ENCODE data around the gene INTU.

Gene INTU

DNA sequence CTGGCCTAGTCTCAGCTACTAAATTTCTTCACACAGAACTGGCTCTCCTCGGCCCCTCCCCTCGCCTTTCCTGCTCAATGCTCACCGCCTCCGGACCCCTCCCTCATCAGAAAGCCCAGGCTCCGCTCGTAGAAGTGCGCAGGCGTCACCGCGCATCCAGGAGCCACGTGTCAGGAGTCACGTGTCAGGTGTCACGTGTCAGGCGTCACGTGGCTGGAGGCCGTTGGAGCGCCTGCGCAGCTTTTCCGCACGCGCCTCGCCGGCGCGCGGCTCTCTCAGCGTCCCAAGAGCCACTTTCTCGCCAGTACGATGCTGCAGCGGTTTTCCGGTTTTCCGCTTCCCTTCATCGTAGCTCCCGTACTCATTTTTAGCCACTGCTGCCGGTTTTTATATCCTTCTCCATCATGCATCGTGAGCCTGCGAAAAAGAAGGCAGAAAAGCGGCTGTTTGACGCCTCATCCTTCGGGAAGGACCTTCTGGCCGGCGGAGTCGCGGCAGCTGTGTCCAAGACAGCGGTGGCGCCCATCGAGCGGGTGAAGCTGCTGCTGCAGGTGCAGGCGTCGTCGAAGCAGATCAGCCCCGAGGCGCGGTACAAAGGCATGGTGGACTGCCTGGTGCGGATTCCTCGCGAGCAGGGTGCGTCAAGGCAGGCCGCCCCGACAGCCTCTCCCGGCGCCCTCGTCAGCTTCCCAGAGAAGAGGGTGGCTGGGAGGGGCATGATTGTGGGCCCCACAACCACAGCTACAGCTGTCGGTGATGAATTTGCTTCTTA is 97.6 kb downstream of the INTU start, which contains the start of gene SLC25A31:
Gene SLC25A31, plus strand, starts transcription at position 259 of the 772 bp plus-strand sequence. Its CDS starts 146 bp downstream, at position 405.
- TF ChIP-seq SUZ12 (IDR thresholded peaks at IDR 0.05; ENCODE audit: extremely low read depth, insufficient read depth, insufficient read length) = no peak
- Histone ChIP-seq H3K9me3 (ENCODE audit: insufficient read depth, low read length) (no peaks in the 10 kb centered on the region), H3K27me3 (ENCODE audit: insufficient read depth, insufficient read length) (no peaks in the 10 kb centered on the region), H3K4me1 (ENCODE audit: insufficient read depth, insufficient read length) (no peaks in the 10 kb centered on the region), H3K4me3 (ENCODE audit: insufficient read length, low read depth) (no peak within 1 kb of the TSS), H3K36me3 (ENCODE audit: insufficient read depth, insufficient read length, low read length) (no peaks in the 10 kb centered on the region), H3K9ac (ENCODE audit: insufficient read length, low read depth) (no peak within 1 kb of the TSS)
- DNase-seq (ENCODE audit: low read depth, low spot score) = no peak

DNA sequence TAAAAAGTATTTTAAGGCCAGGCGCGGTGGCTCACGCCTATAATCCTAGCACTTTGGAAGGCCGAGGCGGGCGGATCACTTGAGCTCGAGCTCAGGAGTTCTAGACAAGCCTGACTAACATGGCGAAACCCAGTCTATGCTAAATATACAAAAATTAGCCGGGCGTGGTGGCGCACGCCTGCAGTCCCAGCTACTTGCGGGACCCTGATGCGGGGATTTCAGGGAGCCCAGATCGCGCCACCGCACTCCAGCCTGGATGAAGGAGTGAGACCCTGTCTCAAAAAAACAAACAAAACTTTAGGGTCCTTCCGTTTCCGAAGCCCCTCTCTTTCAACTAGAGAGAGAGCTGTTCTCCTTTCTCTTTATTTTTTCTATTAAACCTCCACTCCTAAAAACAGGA is 98.6 kb downstream of the INTU start:
- no peak for DNase-seq (ENCODE audit: low read depth, low spot score)
- Histone ChIP-seq H3K9ac (ENCODE audit: insufficient read length, low read depth) (no peak overlapping the region), H3K4me3 (ENCODE audit: insufficient read length, low read depth) (no peak overlapping the region), H3K9me3 (ENCODE audit: insufficient read depth, low read length) (no peaks in the 10 kb centered on the region), H3K36me3 (ENCODE audit: insufficient read depth, insufficient read length, low read length) (no peaks in the 10 kb centered on the region), H3K27me3 (ENCODE audit: insufficient read depth, insufficient read length) (no peaks in the 10 kb centered on the region), H3K4me1 (ENCODE audit: insufficient read depth, insufficient read length) (no peaks in the 10 kb centered on the region)
- TF ChIP-seq YY1 (IDR thresholded peaks at IDR 0.05; ENCODE audit: insufficient read depth, insufficient read length) (no peak), SUZ12 (IDR thresholded peaks at IDR 0.05; ENCODE audit: extremely low read depth, insufficient read depth, insufficient read length) (no peak), ZNF274 (IDR thresholded peaks at IDR 0.05; ENCODE audit: low read depth, low read length) (no peak)

DNA sequence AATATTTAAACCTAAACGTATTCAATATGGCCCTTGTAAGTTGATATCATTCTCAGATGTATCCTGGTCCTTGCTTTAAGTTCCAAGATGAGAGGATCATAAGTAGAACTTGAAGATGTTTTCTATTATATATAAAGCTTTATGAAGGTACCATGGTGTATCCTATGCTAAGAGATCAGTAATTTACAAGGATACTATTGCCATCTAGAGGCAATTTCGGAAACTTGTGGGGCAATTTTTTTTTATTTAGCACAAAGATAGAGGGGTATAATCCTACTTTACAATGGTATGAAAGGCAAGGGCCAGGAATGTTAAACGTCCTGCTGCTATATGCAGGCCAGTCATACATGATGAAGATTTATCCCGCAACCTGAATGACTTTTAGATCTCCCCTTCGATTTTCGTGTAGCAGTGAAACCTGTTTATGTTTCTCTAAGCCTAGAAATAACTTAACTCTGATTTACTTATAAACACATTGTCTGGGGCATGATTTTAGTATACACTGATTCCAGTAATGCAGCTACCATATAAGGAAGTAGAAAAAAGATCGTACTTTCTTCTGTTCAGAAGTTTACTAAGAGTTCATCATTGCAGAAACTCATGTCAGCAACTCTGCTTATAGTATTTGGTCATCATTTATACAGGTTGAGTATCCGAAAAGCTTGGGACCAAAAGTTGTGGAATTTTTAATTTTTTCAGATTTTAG is 100.0 kb downstream of the INTU start:
- TF ChIP-seq SUZ12 (IDR thresholded peaks at IDR 0.05; ENCODE audit: extremely low read depth, insufficient read depth, insufficient read length) (no peak), ZNF274 (IDR thresholded peaks at IDR 0.05; ENCODE audit: low read depth, low read length) (no peak), YY1 (IDR thresholded peaks at IDR 0.05; ENCODE audit: insufficient read depth, insufficient read length) (no peak)
- DNase-seq (ENCODE audit: low read depth, low spot score) = peak; percentile 3

DNA sequence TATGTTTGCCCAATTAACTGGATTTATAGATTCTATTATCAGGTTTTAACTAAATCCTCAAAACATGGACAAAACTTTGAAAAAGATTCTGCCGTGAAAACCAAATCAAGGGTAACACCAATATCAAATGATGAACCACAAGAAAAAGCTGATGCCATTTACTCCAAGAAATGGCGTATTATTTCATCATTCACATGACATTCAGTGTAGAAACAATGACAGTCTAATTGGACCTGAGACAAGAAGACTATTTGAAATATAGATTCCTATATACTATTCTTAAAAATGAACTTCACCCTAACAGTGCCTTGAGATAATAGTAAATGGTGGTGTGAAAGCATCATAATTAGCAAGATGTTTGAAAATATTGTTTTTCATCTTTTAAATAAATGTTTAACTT is 102.2 kb downstream of the INTU start:
- Histone ChIP-seq H3K9ac (ENCODE audit: insufficient read length, low read depth) (no peak overlapping the region), H3K9me3 (ENCODE audit: insufficient read depth, low read length) (no peaks in the 10 kb centered on the region), H3K4me3 (ENCODE audit: insufficient read length, low read depth) (no peak overlapping the region), H3K36me3 (ENCODE audit: insufficient read depth, insufficient read length, low read length) (no peaks in the 10 kb centered on the region), H3K4me1 (ENCODE audit: insufficient read depth, insufficient read length) (no peaks in the 10 kb centered on the region), H3K27me3 (ENCODE audit: insufficient read depth, insufficient read length) (no peaks in the 10 kb centered on the region)
- no peak for DNase-seq (ENCODE audit: low read depth, low spot score)
- no peak for TF ChIP-seq YY1 (IDR thresholded peaks at IDR 0.05; ENCODE audit: insufficient read depth, insufficient read length)
- TF ChIP-seq ZNF274 (IDR thresholded peaks at IDR 0.05; ENCODE audit: low read depth, low read length) = no peak
- no peak for TF ChIP-seq SUZ12 (IDR thresholded peaks at IDR 0.05; ENCODE audit: extremely low read depth, insufficient read depth, insufficient read length)

More for the DNA sequence above, 100.0 kb downstream of the INTU start:
- Histone ChIP-seq H3K27me3 (ENCODE audit: insufficient read depth, insufficient read length) (no peaks in the 10 kb centered on the region), H3K4me3 (ENCODE audit: insufficient read length, low read depth) (no peak overlapping the region), H3K9ac (ENCODE audit: insufficient read length, low read depth) (no peak overlapping the region), H3K9me3 (ENCODE audit: insufficient read depth, low read length) (no peaks in the 10 kb centered on the region), H3K4me1 (ENCODE audit: insufficient read depth, insufficient read length) (no peaks in the 10 kb centered on the region), H3K36me3 (ENCODE audit: insufficient read depth, insufficient read length, low read length) (no peaks in the 10 kb centered on the region)

DNA sequence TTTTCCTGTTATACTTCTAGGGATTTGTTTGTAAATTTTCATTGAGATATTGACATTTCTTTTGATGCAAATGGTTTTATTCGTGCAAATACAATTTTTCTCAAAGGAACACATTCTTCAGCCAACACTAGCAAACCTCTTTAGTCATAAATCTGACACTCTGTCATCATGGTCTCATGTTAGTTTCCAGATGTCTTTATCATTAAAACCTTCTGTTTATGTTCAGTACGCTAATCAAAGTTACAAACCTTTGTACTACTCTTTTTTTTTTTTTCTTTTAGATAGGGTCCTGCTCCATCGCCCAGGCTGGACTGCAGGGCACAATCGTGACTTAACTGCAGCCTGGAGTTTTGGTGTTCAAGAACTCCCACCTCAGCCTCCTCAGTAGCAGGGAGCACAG is 104.5 kb downstream of the INTU start:
- Histone ChIP-seq H3K27me3 (ENCODE audit: insufficient read depth, insufficient read length) (no peaks in the 10 kb centered on the region), H3K9me3 (ENCODE audit: insufficient read depth, low read length) (peaks cover 16% of the 10 kb centered on the region), H3K4me3 (ENCODE audit: insufficient read length, low read depth) (no peak overlapping the region), H3K4me1 (ENCODE audit: insufficient read depth, insufficient read length) (no peaks in the 10 kb centered on the region), H3K36me3 (ENCODE audit: insufficient read depth, insufficient read length, low read length) (no peaks in the 10 kb centered on the region), H3K9ac (ENCODE audit: insufficient read length, low read depth) (no peak overlapping the region)
- no peak for TF ChIP-seq SUZ12 (IDR thresholded peaks at IDR 0.05; ENCODE audit: extremely low read depth, insufficient read depth, insufficient read length)
- TF ChIP-seq YY1 (IDR thresholded peaks at IDR 0.05; ENCODE audit: insufficient read depth, insufficient read length) = no peak
- no peak for TF ChIP-seq ZNF274 (IDR thresholded peaks at IDR 0.05; ENCODE audit: low read depth, low read length)
- DNase-seq (ENCODE audit: low read depth, low spot score) = no peak

DNA sequence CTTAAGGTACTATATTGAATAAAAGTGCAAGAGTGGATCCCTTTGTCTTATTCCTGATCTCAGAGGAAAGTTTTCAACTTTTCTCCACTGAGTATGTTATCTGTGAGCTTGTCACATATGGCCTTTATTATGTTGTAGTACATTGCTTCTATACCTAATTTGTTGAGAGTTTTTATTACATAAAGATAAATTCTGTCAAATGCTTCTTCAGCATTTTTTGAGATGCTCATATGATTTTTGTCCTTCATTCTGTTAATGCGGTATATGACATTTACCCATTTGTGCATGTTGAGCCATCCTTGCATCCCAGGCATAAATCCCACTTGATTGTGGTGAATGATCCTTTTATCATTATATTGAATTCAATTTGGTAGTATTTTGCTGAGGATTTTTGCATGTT is 108.5 kb downstream of the INTU start:
- Histone ChIP-seq H3K27me3 (ENCODE audit: insufficient read depth, insufficient read length) (no peaks in the 10 kb centered on the region), H3K36me3 (ENCODE audit: insufficient read depth, insufficient read length, low read length) (no peaks in the 10 kb centered on the region), H3K9me3 (ENCODE audit: insufficient read depth, low read length) (peaks cover 16% of the 10 kb centered on the region), H3K4me1 (ENCODE audit: insufficient read depth, insufficient read length) (no peaks in the 10 kb centered on the region), H3K9ac (ENCODE audit: insufficient read length, low read depth) (no peak overlapping the region), H3K4me3 (ENCODE audit: insufficient read length, low read depth) (no peak overlapping the region)
- DNase-seq (ENCODE audit: low read depth, low spot score) = no peak
- TF ChIP-seq YY1 (IDR thresholded peaks at IDR 0.05; ENCODE audit: insufficient read depth, insufficient read length) (no peak), SUZ12 (IDR thresholded peaks at IDR 0.05; ENCODE audit: extremely low read depth, insufficient read depth, insufficient read length) (no peak), ZNF274 (IDR thresholded peaks at IDR 0.05; ENCODE audit: low read depth, low read length) (no peak)

DNA sequence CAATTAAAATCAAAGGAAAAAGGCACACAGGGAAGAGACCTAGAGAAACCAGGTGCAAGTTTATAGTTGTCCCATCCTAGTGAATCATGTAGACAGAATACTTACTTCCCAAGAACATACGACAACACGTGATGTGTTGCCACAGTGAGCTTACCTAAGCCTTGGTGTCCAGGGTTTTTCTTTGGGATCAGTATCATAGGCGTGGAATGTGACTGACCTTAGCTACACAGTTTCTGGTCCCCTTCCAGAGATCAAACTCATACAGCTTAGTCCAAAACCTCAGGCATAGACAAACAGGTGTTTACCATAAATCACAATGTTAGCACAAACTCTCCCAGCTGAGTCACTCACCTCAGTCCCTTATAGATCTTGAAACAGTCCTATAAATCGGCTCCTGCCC is 115.1 kb downstream of the INTU start:
- no peak for DNase-seq (ENCODE audit: low read depth, low spot score)
- Histone ChIP-seq H3K4me3 (ENCODE audit: insufficient read length, low read depth) (no peak overlapping the region), H3K4me1 (ENCODE audit: insufficient read depth, insufficient read length) (no peaks in the 10 kb centered on the region), H3K9me3 (ENCODE audit: insufficient read depth, low read length) (peaks cover 16% of the 10 kb centered on the region; the same call in 1 of the 2 replicates), H3K27me3 (ENCODE audit: insufficient read depth, insufficient read length) (no peaks in the 10 kb centered on the region), H3K9ac (ENCODE audit: insufficient read length, low read depth) (no peak overlapping the region), H3K36me3 (ENCODE audit: insufficient read depth, insufficient read length, low read length) (no peaks in the 10 kb centered on the region)
- TF ChIP-seq ZNF274 (IDR thresholded peaks at IDR 0.05; ENCODE audit: low read depth, low read length) = no peak
- no peak for TF ChIP-seq YY1 (IDR thresholded peaks at IDR 0.05; ENCODE audit: insufficient read depth, insufficient read length)
- no peak for TF ChIP-seq SUZ12 (IDR thresholded peaks at IDR 0.05; ENCODE audit: extremely low read depth, insufficient read depth, insufficient read length)
